Activated T-cell treated with anti-CD3 and anti-CD28 coated beads, Interleukin-2, amount 50 U/mL, for 72 hours (primary cell): Measurements from ENCODE around the gene SPDYE1. TPM values are rescaled to one million over a fixed set of nuclear protein-coding genes. Genes with fewer than 3 reads are reported as not detected.
"Not testable (repeated sequence)": the region's sequence is repeated elsewhere in the genome, so short reads cannot be mapped to it uniquely, and the experiment has no call there.

Experiments
- ATAC-seq, 2 donors: fragments of 150-1000 bp; cut with Tn5 transposase; replicated peaks in 1 of 2; 2 replicates each; pipeline ENCODE4 v1.10.0; 2021; ENCODE audit warnings: moderate library complexity in 2 of 2, mild to moderate bottlenecking in 1 of 2
- DNase-seq, 2 donors: peaks; one replicate each; pipeline ENCODE4 v3.0.0; 2021 to 2022; ENCODE audit warnings: mixed read lengths in 1 of 2
- H3K27ac Mint-ChIP-seq: one replicate; pipeline ENCODE4 v1.8.0; 2022; ENCODE audit warnings: mild to moderate bottlenecking, moderate library complexity, mixed read lengths
- H3K27me3 Mint-ChIP-seq: one replicate; pipeline ENCODE4 v1.8.0; 2022; ENCODE audit warnings: low read depth, mixed read lengths
- H3K36me3 Mint-ChIP-seq, 2 donors: one replicate each; pipeline ENCODE4 v1.8.0; 2022; ENCODE audit warnings: mixed read lengths in 2 of 2, mild to moderate bottlenecking in 1 of 2; ENCODE audit not compliant: insufficient read depth in 2 of 2
- H3K4me1 Mint-ChIP-seq: one replicate; pipeline ENCODE4 v1.8.0; 2022; ENCODE audit warnings: low read depth, mixed read lengths
- H3K4me3 Mint-ChIP-seq, 2 donors: one replicate each; pipeline ENCODE4 v1.8.0; 2022; ENCODE audit warnings: mild to moderate bottlenecking in 2 of 2, mixed read lengths in 2 of 2, moderate library complexity in 2 of 2
- H3K9me3 Mint-ChIP-seq, 2 donors: one replicate each; pipeline ENCODE4 v1.8.0; 2022; ENCODE audit warnings: mixed read lengths in 2 of 2
- total RNA-seq, 2 donors: library from RNA; stranded (reverse); gene quantifications; one replicate each; pipeline ENCODE4 v1.2.3, GENCODE V29; 2022

SPDYE1 gene
- not detected for total RNA-seq

- ATAC-seq, DNase-seq, H3K36me3 Mint-ChIP-seq, H3K4me3 Mint-ChIP-seq, H3K27ac Mint-ChIP-seq, H3K4me1 Mint-ChIP-seq, H3K9me3 Mint-ChIP-seq, H3K27me3 Mint-ChIP-seq: not testable (repeated sequence)
Observed at GRCh38 chr7:43997532-43997931, at the start of gene SPDYE1. SPDYE1 (plus strand) TSS chr7:43997897; CDS start chr7:43999950, 2,053 bp downstream.

DNA sequence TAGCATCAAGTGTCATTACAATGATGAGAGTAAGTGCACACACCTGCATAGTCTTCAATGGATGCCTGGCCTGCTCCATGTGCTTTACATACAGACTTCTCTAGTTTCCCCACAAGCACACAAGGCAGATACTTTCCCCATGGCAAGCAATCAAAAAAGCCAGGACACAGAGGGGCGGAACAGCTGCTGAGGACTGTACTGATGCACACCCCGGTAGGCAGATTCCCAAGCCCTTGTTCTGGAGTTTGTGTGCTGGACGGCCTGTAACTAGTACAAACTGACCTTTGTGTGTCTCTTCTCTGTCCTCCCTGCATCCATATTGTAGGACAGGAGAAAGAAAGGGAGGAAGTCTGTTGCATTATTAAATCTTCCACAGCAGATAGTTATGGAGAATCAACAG lies 45.7 kb upstream of the SPDYE1 start:
- no peak overlapping the region for H3K27ac Mint-ChIP-seq

DNA sequence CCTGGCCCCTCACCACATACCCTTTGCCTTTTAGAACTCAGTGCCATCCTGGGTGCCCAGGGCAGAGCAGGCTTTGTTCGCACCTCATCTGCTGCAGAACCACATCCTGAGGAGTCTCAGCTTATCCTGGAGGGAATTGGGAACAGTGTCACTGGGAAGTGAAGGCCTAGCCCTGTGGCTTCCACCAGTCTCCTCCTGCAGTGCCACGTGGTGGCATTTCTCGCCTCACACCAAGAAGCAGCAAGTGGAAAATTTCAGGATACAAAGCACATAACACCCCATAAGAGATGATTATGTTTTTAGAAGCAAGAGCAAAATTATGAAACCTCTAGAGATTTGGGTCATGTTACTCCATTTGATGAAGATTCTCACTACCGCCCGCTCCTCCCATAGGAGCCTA lies 44.6 kb upstream of the SPDYE1 start:
- H3K36me3 Mint-ChIP-seq = peaks cover 0 to 1% of the 10 kb centered on the region in 2 donors
- H3K27ac Mint-ChIP-seq = no peak overlapping the region
- H3K4me1 Mint-ChIP-seq = peaks cover 6% of the 10 kb centered on the region
- no peak overlapping the region for H3K4me3 Mint-ChIP-seq
- H3K27me3 Mint-ChIP-seq = no peaks in the 10 kb centered on the region
- ATAC-seq (no peak), DNase-seq (no peak)
- no peaks in the 10 kb centered on the region for H3K9me3 Mint-ChIP-seq

More for the DNA sequence above, 45.7 kb upstream of the SPDYE1 start:
- DNase-seq = no peak
- no peaks in the 10 kb centered on the region for H3K9me3 Mint-ChIP-seq
- peaks cover 6% of the 10 kb centered on the region for H3K4me1 Mint-ChIP-seq
- no peaks in the 10 kb centered on the region for H3K27me3 Mint-ChIP-seq
- no peak for ATAC-seq
- H3K36me3 Mint-ChIP-seq = peaks cover 0 to 2% of the 10 kb centered on the region in 2 donors
- H3K4me3 Mint-ChIP-seq = no peak overlapping the region

DNA sequence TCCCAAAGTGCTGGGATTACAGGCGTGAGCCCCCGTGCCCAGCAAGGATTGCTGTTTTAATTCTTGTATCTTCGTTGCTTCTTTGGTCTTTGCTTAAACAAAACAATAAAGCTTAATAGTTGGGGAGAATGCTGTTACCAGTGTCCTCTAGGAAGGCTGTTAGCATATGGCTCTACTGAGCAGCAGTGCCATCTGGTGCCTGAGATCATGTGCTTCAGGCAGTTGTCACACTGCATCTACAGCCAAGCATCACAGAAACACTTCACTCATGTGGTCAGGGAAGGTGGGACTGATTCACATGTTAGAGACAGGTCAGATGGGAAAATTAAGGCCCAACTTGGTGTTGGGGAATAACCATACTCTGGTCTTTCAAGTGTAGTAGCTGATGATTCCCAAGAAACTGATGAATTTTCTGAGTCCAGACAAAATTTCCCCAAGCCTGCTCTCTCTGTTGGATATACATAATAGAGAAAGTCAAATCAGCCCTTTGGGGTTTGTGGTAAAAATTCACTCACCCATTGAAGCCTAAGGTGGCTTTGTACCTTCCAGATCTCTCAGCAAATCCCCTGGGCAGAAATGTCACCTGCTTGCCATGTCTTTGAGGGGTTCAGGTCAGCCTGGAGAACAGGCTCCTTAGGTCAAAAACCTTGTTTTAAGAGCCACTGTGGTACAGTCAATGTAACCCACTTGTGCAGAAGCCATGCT lies 43.0 kb upstream of the SPDYE1 start:
- no peak overlapping the region for H3K4me3 Mint-ChIP-seq
- no peaks in the 10 kb centered on the region for H3K27me3 Mint-ChIP-seq
- H3K36me3 Mint-ChIP-seq = peaks cover 0 to 1% of the 10 kb centered on the region in 2 donors
- H3K27ac Mint-ChIP-seq = no peak overlapping the region
- DNase-seq (peak in 1 of 2 donors; percentile 15), ATAC-seq (peak; percentile 64 to 70)
- H3K9me3 Mint-ChIP-seq = no peaks in the 10 kb centered on the region
- peaks cover 6% of the 10 kb centered on the region for H3K4me1 Mint-ChIP-seq

GRCh38 chr7:43956027-43956426 lies 41.7 kb upstream of the SPDYE1 start:
- H3K9me3 Mint-ChIP-seq = no peaks in the 10 kb centered on the region
- no peak for ATAC-seq
- DNase-seq = no peak
- H3K4me1 Mint-ChIP-seq = peaks cover 6% of the 10 kb centered on the region
- H3K36me3 Mint-ChIP-seq = peaks cover 0 to 1% of the 10 kb centered on the region in 2 donors
- peak overlapping the region; percentile 79 for H3K27ac Mint-ChIP-seq
- no peak overlapping the region for H3K4me3 Mint-ChIP-seq
- no peaks in the 10 kb centered on the region for H3K27me3 Mint-ChIP-seq

DNA sequence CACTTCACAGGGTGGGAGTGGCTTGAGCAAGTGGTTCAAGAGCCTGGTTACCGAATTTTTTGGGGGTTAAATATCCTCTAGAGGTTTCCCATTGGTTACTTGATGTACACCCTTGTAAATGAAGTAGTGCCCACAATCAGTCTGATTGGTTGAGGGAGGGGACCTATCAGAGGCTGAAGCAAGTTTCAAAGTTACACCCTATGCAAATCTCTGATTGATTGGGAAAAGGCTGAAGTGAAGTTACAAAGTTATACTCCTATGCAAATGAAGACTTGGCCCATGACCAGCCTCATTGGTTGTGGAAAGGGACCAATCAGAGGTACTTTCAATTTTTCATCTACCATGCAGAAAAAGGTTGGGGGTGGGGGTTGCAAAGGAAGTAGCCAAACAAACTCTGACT lies 36.8 kb upstream of the SPDYE1 start:
- Mint-ChIP-seq H3K27me3 (no peaks in the 10 kb centered on the region), H3K36me3 (peaks cover 0 to 1% of the 10 kb centered on the region in 2 donors), H3K9me3 (no peaks in the 10 kb centered on the region), H3K27ac (no peak overlapping the region), H3K4me3 (no peak overlapping the region), H3K4me1 (peaks cover 4% of the 10 kb centered on the region)
- ATAC-seq (no peak), DNase-seq (no peak)

DNA sequence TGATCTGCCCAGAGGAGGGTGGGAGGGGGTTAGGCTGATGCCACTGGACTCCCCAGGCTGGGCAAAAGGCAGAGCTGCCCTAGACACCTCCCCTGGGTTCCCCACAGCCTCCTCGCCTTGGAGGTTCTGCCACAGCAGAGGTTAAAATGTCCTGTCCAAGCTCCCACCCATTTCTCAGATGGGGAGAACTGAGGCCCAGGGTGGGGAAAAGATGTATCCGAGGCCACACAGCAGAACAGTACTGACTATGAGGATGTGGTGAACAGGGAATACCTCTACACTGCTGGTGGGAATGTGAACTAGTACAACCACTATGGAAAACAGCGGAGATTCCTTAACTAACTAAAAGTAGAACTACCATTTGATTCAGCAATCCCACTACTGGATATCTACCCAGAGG lies 31.3 kb upstream of the SPDYE1 start:
- not testable (repeated sequence) for H3K9me3 Mint-ChIP-seq, H3K4me1 Mint-ChIP-seq, DNase-seq, H3K27ac Mint-ChIP-seq, H3K27me3 Mint-ChIP-seq, H3K36me3 Mint-ChIP-seq, H3K4me3 Mint-ChIP-seq, ATAC-seq

GRCh38 chr7:43968172-43969040 lies 29.3 kb upstream of the SPDYE1 start:
- DNase-seq, H3K4me1 Mint-ChIP-seq, H3K36me3 Mint-ChIP-seq, H3K27me3 Mint-ChIP-seq, H3K9me3 Mint-ChIP-seq, H3K27ac Mint-ChIP-seq, H3K4me3 Mint-ChIP-seq: not testable (repeated sequence)
- ATAC-seq = peak in 1 of 2 donors; percentile 16

DNA sequence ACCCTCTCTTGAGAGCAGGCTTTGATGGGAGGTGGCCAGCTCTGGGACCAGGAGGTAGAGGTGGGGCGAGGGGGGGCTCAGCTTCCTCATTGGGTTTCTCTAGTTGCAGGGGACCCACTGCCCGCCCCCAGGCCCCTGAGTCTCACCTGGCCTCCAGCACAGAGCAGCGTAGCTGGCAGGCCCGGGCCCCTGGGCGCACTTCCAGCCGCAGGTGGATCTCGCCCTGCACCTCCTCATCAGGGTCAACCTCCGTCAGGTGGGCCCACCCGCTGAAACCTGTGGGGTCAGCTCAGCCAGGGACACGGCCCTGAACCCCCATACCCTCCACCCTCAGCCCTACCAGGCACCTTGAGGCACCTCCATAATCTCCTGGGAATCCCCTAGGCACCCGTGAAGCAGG lies 28.1 kb upstream of the SPDYE1 start:
- H3K9me3 Mint-ChIP-seq, ATAC-seq, H3K4me3 Mint-ChIP-seq, H3K27me3 Mint-ChIP-seq, H3K36me3 Mint-ChIP-seq, H3K4me1 Mint-ChIP-seq, DNase-seq, H3K27ac Mint-ChIP-seq: not testable (repeated sequence)

GRCh38 chr7:43970698-43971097 lies 27.0 kb upstream of the SPDYE1 start:
- not testable (repeated sequence) for H3K4me1 Mint-ChIP-seq, H3K27ac Mint-ChIP-seq, H3K36me3 Mint-ChIP-seq, DNase-seq, H3K27me3 Mint-ChIP-seq, ATAC-seq, H3K4me3 Mint-ChIP-seq, H3K9me3 Mint-ChIP-seq

DNA sequence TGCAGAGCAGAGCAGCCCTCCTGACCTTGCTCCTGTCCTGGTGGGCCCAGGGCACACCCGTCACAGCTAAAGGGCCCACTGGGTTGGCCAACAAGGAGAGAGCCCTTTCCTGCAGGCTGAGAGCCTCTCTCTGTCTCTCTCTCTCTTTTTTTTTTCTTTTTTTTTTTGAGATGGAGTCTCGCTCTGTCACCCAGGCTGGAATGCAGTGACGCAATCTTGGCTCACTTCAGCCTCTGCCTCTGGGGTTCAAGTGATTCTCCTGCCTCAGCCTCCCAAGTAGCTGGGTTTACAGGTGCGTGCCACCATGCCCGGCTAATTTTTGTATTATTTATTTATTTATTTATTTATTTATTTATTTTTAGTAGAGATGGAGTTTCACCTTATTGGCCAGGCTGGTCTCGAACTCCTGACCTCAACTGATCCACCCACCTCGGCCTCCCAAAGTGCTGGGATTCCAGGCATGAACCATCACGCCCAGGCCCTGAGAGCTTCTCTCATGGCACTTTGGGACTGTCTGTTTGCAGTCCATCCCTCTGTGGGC lies 23.6 kb upstream of the SPDYE1 start:
- H3K4me3 Mint-ChIP-seq, H3K27me3 Mint-ChIP-seq, H3K4me1 Mint-ChIP-seq, H3K27ac Mint-ChIP-seq, DNase-seq, H3K9me3 Mint-ChIP-seq, ATAC-seq, H3K36me3 Mint-ChIP-seq: not testable (repeated sequence)

DNA sequence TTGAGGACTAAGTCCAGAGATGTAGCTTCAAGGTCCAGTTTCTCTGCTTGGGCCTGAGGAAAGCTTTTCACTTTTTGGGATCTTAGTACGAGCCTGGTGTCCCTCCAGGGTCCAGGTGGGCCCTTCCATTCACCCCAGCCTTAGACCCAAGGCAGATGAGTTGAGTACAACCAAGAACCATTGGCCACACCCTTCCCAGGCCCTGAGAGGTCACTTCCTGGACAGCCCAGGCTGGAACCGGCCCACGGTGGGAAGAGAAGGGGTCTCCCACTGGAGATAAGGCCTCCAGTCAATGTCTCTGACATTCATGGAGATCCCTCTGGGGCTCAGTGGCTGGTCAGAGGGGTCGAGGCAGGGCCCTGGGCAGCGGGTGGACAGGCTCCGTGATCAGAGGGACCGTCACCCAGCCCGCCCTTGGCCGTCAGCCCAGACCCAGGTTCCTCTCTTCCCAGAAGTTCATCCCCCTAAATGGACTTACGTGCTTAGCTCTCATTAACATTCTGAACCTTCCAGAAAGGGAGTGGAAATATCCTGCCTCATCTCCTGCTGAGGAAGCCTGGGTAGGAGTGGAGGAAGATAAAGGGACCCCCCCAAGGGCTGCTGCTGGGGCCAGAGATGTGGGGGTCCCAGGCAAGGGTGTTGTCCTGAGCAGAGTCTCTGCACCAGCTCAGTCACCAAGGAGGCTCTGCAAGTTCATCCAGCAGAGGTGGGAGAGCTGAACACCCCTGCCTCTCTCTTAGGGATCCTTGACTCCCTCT lies 22.8 kb upstream of the SPDYE1 start:
- ATAC-seq, H3K4me1 Mint-ChIP-seq, H3K9me3 Mint-ChIP-seq, H3K36me3 Mint-ChIP-seq, H3K27ac Mint-ChIP-seq, H3K4me3 Mint-ChIP-seq, DNase-seq, H3K27me3 Mint-ChIP-seq: not testable (repeated sequence)

- Mint-ChIP-seq H3K4me1 (no peaks in the 10 kb centered on the region), H3K4me3 (no peak overlapping the region), H3K36me3 (no peaks in the 10 kb centered on the region), H3K9me3 (no peaks in the 10 kb centered on the region), H3K27ac (no peak overlapping the region), H3K27me3 (no peaks in the 10 kb centered on the region)
- ATAC-seq = no peak
- DNase-seq = no peak
Observed at GRCh38 chr7:43977525-43977924, 20.2 kb upstream of the SPDYE1 start.
